ENCODE measurements around the gene FKBP6. TPM values are rescaled to one million over a fixed set of nuclear protein-coding genes. Genes with fewer than 3 reads are reported as not detected.

Gene FKBP6
- total RNA-seq, 1 experiment from 2014 or later: not detected

DNA sequence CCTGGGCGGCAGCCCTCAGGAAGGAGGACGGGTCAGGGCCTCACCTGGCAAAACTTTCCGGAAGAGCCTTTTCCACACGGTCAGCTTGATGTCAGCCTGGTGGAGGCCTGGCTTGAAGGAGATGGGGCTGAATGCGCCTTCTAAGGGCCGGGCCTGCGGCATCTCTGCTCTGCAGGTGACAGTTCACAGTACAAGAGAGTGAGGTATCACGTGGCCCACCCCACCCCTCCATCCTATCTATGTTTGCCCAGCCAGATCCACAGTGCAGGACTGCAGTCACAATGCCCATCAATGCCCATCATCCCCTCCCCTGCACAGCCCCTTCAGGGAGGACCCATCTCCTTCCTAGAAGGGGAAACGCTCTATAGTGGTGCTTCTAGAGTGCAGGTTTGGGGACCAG lies 11.4 kb upstream of the FKBP6 start:
- Histone ChIP-seq H2BK5ac (ENCODE audit: insufficient read length, low read length) (no peak overlapping the region), H2BK12ac (ENCODE audit: insufficient read length, low read depth, low read length) (no peak overlapping the region), H4K91ac (ENCODE audit: insufficient read length, low read depth, low read length) (no peak overlapping the region), H3K14ac (ENCODE audit: insufficient read depth, low read length) (no peak overlapping the region), H2BK15ac (ENCODE audit: low read depth, low read length) (no peak overlapping the region), H3K4me1 (ENCODE audit: insufficient read depth, low read length) (no peaks in the 10 kb centered on the region), H3K9me3 (ENCODE audit: control insufficient read depth, low read depth, low read length) (no peaks in the 10 kb centered on the region), H2AK5ac (ENCODE audit: insufficient read length, low read length) (no peak overlapping the region), H2AFZ (ENCODE audit: low read length) (no peak overlapping the region), H3K23me2 (ENCODE audit: insufficient read length, low read depth, low read length, poor library complexity, severe bottlenecking) (no peaks in the 10 kb centered on the region), H3K56ac (ENCODE audit: insufficient read length, low read depth, low read length) (no peak overlapping the region), H3K79me2 (ENCODE audit: insufficient read depth, low read length) (no peaks in the 10 kb centered on the region), H4K8ac (replicated peaks; ENCODE audit: insufficient read length, low read depth, low read length) (no peak overlapping the region), H2BK120ac (ENCODE audit: low read depth, low read length, poor library complexity, severe bottlenecking) (no peak overlapping the region), H3K27ac (ENCODE audit: insufficient read length, low read depth, low read length) (no peak overlapping the region), H3K79me1 (ENCODE audit: insufficient read depth, low read depth, low read length, poor library complexity, severe bottlenecking) (no peaks in the 10 kb centered on the region), H3K18ac (ENCODE audit: insufficient read length, low read depth, low read length) (no peak overlapping the region), H4K5ac (ENCODE audit: insufficient read length, low read depth, low read length) (no peak overlapping the region), H3K4me2 (ENCODE audit: insufficient read depth, insufficient read length, low read length) (no peak overlapping the region), H3K27me3 (ENCODE audit: insufficient read depth, low read length) (no peaks in the 10 kb centered on the region), H2BK20ac (ENCODE audit: low read depth, low read length, poor library complexity, severe bottlenecking) (no peak overlapping the region), H3T11ph (ENCODE audit: low read length) (no peak overlapping the region), H3K23ac (ENCODE audit: insufficient read length, low read depth, low read length) (no peak overlapping the region), H3K4ac (ENCODE audit: low read depth, low read length) (no peak overlapping the region), H4K20me1 (ENCODE audit: control insufficient read depth, insufficient read depth, insufficient read length) (no peaks in the 10 kb centered on the region), H3K9ac (ENCODE audit: extremely low read depth, insufficient read length, low read length) (no peak overlapping the region)
- Mint-ChIP-seq H3K36me3 (ENCODE audit: insufficient read depth in 1 of 3, low read depth in 3 of 3) (no peaks in the 10 kb centered on the region), H3K27me3 (ENCODE audit: low read depth) (no peaks in the 10 kb centered on the region; the same call in none of the 2 replicates), H3K9me3 (no peaks in the 10 kb centered on the region), H3K4me1 (peaks cover under 1% of the 10 kb centered on the region in 2 experiments; a peak in 2 of 4 replicates), H3K4me3 (no peak overlapping the region), H3K27ac (peak overlapping the region in 1 of 3 experiments; percentile 17; a peak in 1 of 7 replicates)
- no CpG with 5 or more reads among the region's 9 CpGs for WGBS (ENCODE audit: extremely low coverage, insufficient read length, low lambda C conversion rate)
- TF ChIP-seq, protein P1, sequence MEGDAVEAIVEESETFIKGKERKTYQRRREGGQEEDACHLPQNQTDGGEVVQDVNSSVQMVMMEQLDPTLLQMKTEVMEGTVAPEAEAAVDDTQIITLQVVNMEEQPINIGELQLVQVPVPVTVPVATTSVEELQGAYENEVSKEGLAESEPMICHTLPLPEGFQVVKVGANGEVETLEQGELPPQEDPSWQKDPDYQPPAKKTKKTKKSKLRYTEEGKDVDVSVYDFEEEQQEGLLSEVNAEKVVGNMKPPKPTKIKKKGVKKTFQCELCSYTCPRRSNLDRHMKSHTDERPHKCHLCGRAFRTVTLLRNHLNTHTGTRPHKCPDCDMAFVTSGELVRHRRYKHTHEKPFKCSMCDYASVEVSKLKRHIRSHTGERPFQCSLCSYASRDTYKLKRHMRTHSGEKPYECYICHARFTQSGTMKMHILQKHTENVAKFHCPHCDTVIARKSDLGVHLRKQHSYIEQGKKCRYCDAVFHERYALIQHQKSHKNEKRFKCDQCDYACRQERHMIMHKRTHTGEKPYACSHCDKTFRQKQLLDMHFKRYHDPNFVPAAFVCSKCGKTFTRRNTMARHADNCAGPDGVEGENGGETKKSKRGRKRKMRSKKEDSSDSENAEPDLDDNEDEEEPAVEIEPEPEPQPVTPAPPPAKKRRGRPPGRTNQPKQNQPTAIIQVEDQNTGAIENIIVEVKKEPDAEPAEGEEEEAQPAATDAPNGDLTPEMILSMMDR (conservative IDR thresholded peaks at IDR 0.05): no peak
- DNase-seq: no peak
